Epithelial cell of esophagus (primary cell): Measurements from ENCODE around the gene APP.
A peak's percentile ranks its signal among the peaks of the same experiment; 100 is the strongest.

ENCODE experiments used
- DNase-seq: peaks from one replicate; pipeline ENCODE4 v3.0.0; 2010; ENCODE audit warnings: low read depth
- H3K4me3 ChIP-seq: 2 replicates; pipeline ENCODE4 v1.5.1; 2011; ENCODE audit warnings: mild to moderate bottlenecking, low read length, control low read depth
- CTCF ChIP-seq: IDR thresholded peaks from 2 replicates; pipeline ENCODE4 v1.5.1; 2011; ENCODE audit warnings: low read depth, mild to moderate bottlenecking, low read length, control low read depth, inconsistent platforms; ENCODE audit not compliant: insufficient read depth; ENCODE audit errors: missing control alignments

The APP gene

DNA sequence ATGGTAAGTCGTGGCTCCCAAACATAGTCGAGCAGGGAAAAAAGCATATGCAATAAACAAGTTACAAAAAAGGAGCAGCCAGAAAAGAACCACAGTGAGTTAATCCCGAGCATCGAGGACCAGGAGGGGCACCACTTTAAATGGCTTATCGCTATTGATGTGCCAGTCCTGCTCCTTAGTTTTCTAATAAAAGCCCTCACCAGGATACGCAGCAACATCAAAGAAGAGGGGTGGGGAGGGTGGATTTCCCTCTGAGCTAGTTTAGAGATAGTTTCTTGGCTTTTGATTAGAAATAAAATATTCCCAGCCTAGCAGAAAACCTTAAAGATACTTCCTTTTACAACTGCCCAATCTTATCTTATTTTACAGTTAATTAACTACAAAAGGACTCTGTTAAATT, 265.4 kb downstream of the APP start:
- no peak overlapping the region for H3K4me3 ChIP-seq
- no peak for DNase-seq
- TF ChIP-seq CTCF: no peak

DNA sequence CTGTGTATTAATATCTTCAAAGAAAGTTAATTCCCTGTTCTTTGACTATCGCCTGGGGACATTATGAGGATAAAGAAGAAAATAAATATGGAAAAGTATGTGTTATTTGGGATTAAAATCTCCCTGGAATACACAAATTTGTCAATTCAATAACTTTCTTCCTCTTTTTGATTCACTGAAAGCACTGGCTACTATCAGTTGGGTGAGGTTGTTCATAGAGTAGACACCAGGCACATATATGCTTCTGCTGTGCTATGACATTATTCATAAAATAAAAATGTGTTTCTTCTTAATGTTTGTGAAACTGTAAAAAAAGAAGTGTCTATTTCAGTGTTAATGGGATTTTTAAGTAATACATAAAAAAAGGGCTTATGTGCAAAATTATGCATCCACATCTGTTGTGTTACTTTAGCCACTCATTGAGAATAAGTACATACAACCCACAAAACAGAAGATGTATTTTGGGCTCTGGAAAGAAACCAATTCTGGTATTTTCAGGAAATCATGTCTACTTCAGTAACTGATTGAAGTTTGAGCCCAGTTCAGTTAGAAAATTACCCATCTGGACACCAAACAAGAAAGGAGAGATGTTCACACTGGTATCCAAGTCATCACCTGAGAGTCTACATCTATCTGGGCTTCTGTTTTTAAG, 266.4 kb downstream of the APP start:
- TF ChIP-seq CTCF: no peak
- no peak for DNase-seq
- H3K4me3 ChIP-seq: no peak overlapping the region

DNA sequence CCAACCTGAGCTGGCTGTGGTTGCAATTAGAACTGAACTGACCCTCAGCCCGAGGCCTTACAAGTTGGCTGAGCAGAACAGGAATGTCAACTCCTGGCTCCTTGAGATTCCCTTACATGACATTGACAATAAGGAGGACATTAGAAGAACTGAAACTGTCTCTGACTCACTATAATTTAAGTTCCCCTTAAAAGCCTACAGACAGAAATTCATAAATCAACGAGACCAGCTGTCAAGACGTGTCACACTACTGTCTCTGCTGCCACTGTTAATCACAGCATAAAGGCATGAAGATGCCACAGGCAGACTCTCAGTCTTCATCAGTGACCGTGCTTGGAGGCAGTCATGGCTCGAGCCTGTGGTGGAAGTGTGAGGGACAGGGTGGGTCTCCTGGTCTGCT, 267.0 kb downstream of the APP start:
- DNase-seq: no peak
- TF ChIP-seq CTCF: no peak
- H3K4me3 ChIP-seq: no peak overlapping the region

- no peak for TF ChIP-seq CTCF
- DNase-seq: peak; percentile 24
- no peak overlapping the region for H3K4me3 ChIP-seq
Observed at GRCh38 chr21:25901330-25901979, 269.1 kb downstream of the APP start.

DNA sequence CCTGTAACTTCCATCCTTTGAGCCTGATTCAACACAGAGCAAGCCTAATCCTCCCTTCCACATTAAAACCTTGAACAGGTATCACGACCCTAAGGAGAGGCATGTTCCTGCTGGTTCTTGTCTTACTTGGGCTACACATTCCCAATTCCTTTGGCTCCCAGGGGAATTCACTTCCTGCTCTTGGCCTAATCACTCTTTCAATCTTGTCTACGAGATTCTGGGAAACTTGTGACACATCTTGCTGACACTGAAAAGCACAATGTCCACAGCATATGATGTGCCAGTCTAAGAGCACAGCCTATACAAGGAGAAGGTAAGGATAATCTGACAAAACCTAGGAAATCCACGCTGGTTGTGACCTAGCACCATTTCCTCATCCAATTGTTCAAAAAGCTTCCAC, 271.9 kb downstream of the APP start:
- TF ChIP-seq CTCF: no peak
- no peak overlapping the region for H3K4me3 ChIP-seq
- DNase-seq: peak; percentile 49

GRCh38 chr21:25897383-25897782, 273.2 kb downstream of the APP start:
- no peak for DNase-seq
- TF ChIP-seq CTCF: no peak
- no peak overlapping the region for H3K4me3 ChIP-seq

DNA sequence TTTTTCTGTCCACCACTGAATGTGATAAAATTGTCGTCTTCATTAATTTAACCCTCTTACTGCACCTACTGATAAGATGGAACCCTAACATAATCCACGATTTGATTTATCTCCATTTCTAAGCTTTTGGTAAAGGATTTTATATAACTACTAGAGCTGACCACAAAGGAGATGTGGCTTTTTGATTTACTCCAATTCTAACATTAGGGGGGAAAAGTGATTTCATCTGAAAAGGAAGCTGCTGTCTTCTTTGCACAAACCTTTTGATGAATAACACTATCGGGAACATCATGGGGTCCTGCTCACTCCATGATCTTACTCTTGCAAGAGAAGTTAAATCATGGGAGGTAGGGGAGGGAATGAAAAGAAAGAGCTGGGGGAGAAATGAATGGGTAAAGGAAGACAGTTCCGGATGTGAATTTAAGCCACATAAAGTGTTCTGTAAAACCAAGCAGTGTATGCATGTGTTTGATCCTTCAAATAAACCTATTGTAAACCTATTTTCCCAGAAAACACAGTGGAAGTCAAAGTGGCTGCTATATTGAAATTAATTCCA, 274.0 kb downstream of the APP start:
- TF ChIP-seq CTCF: no peak
- no peak overlapping the region for H3K4me3 ChIP-seq
- no peak for DNase-seq
